ENCODE measurements around the gene ALMS1.
A peak's percentile ranks its signal among the peaks of the same experiment; 100 is the strongest.

The ALMS1 gene

GRCh38 chr2:73404409-73404808 lies 18.8 kb downstream of the ALMS1 start:
- no peak for DNase-seq (ENCODE audit: low spot score)
- TF ChIP-seq, protein P1, sequence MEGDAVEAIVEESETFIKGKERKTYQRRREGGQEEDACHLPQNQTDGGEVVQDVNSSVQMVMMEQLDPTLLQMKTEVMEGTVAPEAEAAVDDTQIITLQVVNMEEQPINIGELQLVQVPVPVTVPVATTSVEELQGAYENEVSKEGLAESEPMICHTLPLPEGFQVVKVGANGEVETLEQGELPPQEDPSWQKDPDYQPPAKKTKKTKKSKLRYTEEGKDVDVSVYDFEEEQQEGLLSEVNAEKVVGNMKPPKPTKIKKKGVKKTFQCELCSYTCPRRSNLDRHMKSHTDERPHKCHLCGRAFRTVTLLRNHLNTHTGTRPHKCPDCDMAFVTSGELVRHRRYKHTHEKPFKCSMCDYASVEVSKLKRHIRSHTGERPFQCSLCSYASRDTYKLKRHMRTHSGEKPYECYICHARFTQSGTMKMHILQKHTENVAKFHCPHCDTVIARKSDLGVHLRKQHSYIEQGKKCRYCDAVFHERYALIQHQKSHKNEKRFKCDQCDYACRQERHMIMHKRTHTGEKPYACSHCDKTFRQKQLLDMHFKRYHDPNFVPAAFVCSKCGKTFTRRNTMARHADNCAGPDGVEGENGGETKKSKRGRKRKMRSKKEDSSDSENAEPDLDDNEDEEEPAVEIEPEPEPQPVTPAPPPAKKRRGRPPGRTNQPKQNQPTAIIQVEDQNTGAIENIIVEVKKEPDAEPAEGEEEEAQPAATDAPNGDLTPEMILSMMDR (IDR thresholded peaks at IDR 0.05; ENCODE audit: extremely low read depth, missing control alignments): no peak

- DNase-seq (ENCODE audit: low spot score): no peak
- TF ChIP-seq, protein P1 (IDR thresholded peaks at IDR 0.05; ENCODE audit: extremely low read depth, missing control alignments): no peak
Observed at GRCh38 chr2:73406996-73407395, 21.4 kb downstream of the ALMS1 start.

- TF ChIP-seq, protein P1 (IDR thresholded peaks at IDR 0.05; ENCODE audit: extremely low read depth, missing control alignments): no peak
- peak; percentile 8 for DNase-seq (ENCODE audit: low spot score)
Observed at GRCh38 chr2:73408198-73408597, 22.6 kb downstream of the ALMS1 start.

- TF ChIP-seq, protein P1 (IDR thresholded peaks at IDR 0.05; ENCODE audit: extremely low read depth, missing control alignments): no peak
- no peak for DNase-seq (ENCODE audit: low spot score)
Observed at GRCh38 chr2:73414696-73415095, 29.1 kb downstream of the ALMS1 start.

GRCh38 chr2:73415906-73416305 lies 30.3 kb downstream of the ALMS1 start:
- TF ChIP-seq, protein P1 (IDR thresholded peaks at IDR 0.05; ENCODE audit: extremely low read depth, missing control alignments): no peak
- no peak for DNase-seq (ENCODE audit: low spot score)

DNA sequence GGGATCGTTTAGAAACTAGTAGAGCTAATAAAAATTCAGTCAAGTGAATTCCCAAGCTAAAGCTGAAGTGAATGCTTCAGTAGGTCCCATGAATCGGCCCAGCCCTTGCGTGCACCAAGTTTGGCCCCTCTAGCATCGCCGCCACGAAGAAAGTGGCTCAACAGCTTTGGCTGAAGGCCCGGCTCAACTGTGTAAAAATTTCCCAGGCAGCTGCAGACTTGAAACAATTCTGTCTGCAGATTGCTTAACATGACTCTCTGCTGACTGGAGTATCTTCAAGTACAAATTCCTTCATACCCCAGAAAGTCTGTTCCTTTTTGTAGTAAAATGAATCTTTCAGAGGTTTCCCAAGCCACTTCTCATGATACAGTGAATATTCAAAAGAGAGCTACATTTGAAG lies 32.7 kb downstream of the ALMS1 start:
- DNase-seq (ENCODE audit: low spot score): no peak
- TF ChIP-seq, protein P1 (IDR thresholded peaks at IDR 0.05; ENCODE audit: extremely low read depth, missing control alignments): no peak

DNA sequence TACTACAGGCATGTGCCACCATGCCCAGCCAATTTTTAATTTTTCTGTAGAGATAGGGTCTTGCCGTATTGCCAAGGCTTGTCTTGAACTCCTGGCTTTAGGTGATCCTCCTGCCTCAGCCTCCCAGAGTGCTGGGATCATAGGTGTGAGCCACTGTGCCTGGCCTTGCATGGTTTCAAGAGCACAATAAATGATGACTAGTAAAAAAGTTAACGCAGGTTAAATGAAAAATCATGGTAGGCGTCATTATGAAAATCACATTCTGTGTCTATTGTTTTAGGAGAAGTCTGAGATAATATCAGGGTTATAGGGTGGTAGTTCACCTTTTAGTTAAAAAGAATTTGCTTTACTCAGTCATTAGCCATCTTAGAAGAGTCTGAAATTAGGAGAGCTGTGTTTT lies 38.3 kb downstream of the ALMS1 start:
- no peak for DNase-seq (ENCODE audit: low spot score)

More for the DNA sequence above, 38.3 kb downstream of the ALMS1 start:
- TF ChIP-seq, protein P1 (IDR thresholded peaks at IDR 0.05; ENCODE audit: extremely low read depth, missing control alignments): no peak
